Stomach (tissue), 9 donors: Measurements from ENCODE around the gene DLG4. TPM values are rescaled to one million over a fixed set of nuclear protein-coding genes. Genes with fewer than 3 reads are reported as not detected.
"Not testable (repeated sequence)": the region's sequence is repeated elsewhere in the genome, so short reads cannot be mapped to it uniquely, and the experiment has no call there.

ENCODE experiments used
- DNase-seq, 2 donors: peaks; one replicate each; pipeline versions ENCODE4 v3.0.0 to v3.0.0-alpha.2; 2013 to 2019
- H3K27ac ChIP-seq, 5 donors: fragments of 200-600 bp in 4 of 5; sonication (generic) in 4 of 5; one replicate each; pipeline ENCODE4 v1.5.1; 2013 to 2019; ENCODE audit warnings: mild to moderate bottlenecking in 1 of 5, moderate library complexity in 1 of 5
- H3K27me3 ChIP-seq, 3 donors: fragments of 200-600 bp; sonication (generic); one replicate each; pipeline ENCODE4 v1.5.1; 2017 to 2019; ENCODE audit warnings: mixed run types in 1 of 3
- H3K36me3 ChIP-seq, 4 donors: fragments of 200-600 bp; sonication (generic); 1 replicate in 3 of 4; 2 replicates in 1 of 4; pipeline ENCODE4 v1.5.1; 2016 to 2019
- H3K4me1 ChIP-seq, 4 donors: fragments of 200-600 bp; sonication (generic); one replicate each; pipeline ENCODE4 v1.5.1; 2016 to 2019
- H3K4me3 ChIP-seq, 4 donors: fragments of 200-600 bp; sonication (generic) in 3 of 4; one replicate each; pipeline ENCODE4 v1.5.1; 2016 to 2019; ENCODE audit warnings: mild to moderate bottlenecking in 1 of 4
- H3K9me3 ChIP-seq, 4 donors: fragments of 200-600 bp; sonication (generic); one replicate each; pipeline ENCODE4 v1.5.1; 2016 to 2019
- EP300 ChIP-seq: sonication (generic); formaldehyde crosslinking; IDR thresholded peaks from one replicate; pipeline ENCODE4 v1.6.1; 2017; ENCODE audit warnings: antibody characterized with exemption
- POLR2A ChIP-seq, 4 donors: fragments of 450-650 bp; IDR thresholded peaks; one replicate each; pipeline ENCODE4 v1.6.1; 2016; ENCODE audit warnings: antibody characterized with exemption in 4 of 4, control low read depth in 2 of 4, mild to moderate bottlenecking in 1 of 4, moderate library complexity in 1 of 4
- POLR2AphosphoS5 ChIP-seq, 3 donors: sonication (generic); formaldehyde crosslinking; IDR thresholded peaks; one replicate each; pipeline ENCODE4 v1.6.1; 2016; ENCODE audit warnings: antibody characterized with exemption in 3 of 3
- WGBS, 5 donors: extraction: QIAGEN DNeasy Blood & Tissue Kit in 3 of 5; methylation state at CpG; one replicate each; pipeline versions ENCODE4 v1.1.5 to v1.1.7; 2013 to 2018; 5-methylcytosine and 5-hydroxymethylcytosine counted together
- intact Hi-C: fragments of 100-400 bp; cut with DNase I; formaldehyde crosslinking; loops from one replicate; pipeline ENCODE4 v1.15.1; 2023; ENCODE audit warnings: low total_unique reads
- polyA plus RNA-seq, 3 donors: library from polyadenylated mRNA; stranded (reverse); fragments of 200-250 nt; gene quantifications; one replicate each; pipeline ENCODE4 v1.2.3, GENCODE V29; 2013
- total RNA-seq, 5 donors: library from RNA; depleted of rRNA; stranded (reverse); fragments of >200 nt; gene quantifications; one replicate each; pipeline versions ENCODE4 v1.1.0 to v1.2.3, GENCODE V29; 2014 to 2016
- TF ChIP-seq, protein P1 (sequence below), 7 experiments: fragments of 450-650 bp in 4 of 7; fragments of 200-600 bp in 3 of 7; sonication (generic) in 3 of 7; IDR thresholded peaks; one replicate each; pipeline ENCODE4 v1.5.1; 2016 to 2019; ENCODE audit warnings: antibody characterized with exemption in 7 of 7, control low read depth in 2 of 7, mild to moderate bottlenecking in 1 of 7
- donor health status: healthy with polysubstance abuse.
- donor health status: Bipolar disorder and iron deficiency.
- donor health status: healthy.

DLG4 gene
- total and polyA plus RNA-seq, 8 donors: 3.2 to 26.3 (median 8.8) TPM

DNA sequence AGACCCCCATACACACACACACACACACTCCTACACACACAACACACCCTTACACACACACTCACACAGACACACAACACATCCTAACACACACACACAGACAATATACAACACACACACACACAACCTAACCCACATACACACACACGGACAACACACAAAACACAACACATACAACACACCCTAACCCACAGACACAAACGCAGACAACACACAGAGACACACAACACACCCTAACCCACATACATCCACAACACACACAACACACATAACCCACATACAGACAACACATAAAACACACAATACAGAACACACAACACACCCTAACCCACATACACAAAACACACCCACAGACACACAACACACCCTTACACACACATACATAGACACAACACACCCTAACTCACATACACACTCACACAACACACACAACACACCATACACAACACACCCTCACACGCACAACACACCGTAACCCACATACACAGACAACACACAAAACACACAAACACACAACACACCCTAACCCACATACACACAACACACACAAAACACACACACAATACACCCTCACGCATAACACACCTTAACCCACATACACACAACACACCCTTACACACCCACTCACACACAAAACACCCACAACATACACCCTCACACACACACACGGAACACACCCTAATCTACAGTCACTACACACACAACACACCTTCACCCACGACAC lies 44.9 kb downstream of the DLG4 start:
- Histone ChIP-seq H3K36me3 (no peaks in the 10 kb centered on the region), H3K4me3 (no peak overlapping the region), H3K4me1 (peaks cover 13 to 27% (median 18%) of the 10 kb centered on the region in 4 donors), H3K27me3 (peaks cover 0 to 72% (median 34%) of the 10 kb centered on the region in 3 donors), H3K9me3 (peaks cover 0 to 10% (median 4%) of the 10 kb centered on the region in 4 donors), H3K27ac (no peak overlapping the region)
- no peak for TF ChIP-seq POLR2AphosphoS5 (IDR thresholded peaks at IDR 0.05)
- no peak for TF ChIP-seq EP300
- TF ChIP-seq, protein P1, sequence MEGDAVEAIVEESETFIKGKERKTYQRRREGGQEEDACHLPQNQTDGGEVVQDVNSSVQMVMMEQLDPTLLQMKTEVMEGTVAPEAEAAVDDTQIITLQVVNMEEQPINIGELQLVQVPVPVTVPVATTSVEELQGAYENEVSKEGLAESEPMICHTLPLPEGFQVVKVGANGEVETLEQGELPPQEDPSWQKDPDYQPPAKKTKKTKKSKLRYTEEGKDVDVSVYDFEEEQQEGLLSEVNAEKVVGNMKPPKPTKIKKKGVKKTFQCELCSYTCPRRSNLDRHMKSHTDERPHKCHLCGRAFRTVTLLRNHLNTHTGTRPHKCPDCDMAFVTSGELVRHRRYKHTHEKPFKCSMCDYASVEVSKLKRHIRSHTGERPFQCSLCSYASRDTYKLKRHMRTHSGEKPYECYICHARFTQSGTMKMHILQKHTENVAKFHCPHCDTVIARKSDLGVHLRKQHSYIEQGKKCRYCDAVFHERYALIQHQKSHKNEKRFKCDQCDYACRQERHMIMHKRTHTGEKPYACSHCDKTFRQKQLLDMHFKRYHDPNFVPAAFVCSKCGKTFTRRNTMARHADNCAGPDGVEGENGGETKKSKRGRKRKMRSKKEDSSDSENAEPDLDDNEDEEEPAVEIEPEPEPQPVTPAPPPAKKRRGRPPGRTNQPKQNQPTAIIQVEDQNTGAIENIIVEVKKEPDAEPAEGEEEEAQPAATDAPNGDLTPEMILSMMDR (IDR thresholded peaks at IDR 0.05): no peak
- no peak for TF ChIP-seq POLR2A (IDR thresholded peaks at IDR 0.05)
- intact Hi-C loops: no loop called here
- no peak for DNase-seq
- 75 to 82% (median 79%) methylated on average over 7 of the region's 7 CpGs for WGBS, 5 donors

DNA sequence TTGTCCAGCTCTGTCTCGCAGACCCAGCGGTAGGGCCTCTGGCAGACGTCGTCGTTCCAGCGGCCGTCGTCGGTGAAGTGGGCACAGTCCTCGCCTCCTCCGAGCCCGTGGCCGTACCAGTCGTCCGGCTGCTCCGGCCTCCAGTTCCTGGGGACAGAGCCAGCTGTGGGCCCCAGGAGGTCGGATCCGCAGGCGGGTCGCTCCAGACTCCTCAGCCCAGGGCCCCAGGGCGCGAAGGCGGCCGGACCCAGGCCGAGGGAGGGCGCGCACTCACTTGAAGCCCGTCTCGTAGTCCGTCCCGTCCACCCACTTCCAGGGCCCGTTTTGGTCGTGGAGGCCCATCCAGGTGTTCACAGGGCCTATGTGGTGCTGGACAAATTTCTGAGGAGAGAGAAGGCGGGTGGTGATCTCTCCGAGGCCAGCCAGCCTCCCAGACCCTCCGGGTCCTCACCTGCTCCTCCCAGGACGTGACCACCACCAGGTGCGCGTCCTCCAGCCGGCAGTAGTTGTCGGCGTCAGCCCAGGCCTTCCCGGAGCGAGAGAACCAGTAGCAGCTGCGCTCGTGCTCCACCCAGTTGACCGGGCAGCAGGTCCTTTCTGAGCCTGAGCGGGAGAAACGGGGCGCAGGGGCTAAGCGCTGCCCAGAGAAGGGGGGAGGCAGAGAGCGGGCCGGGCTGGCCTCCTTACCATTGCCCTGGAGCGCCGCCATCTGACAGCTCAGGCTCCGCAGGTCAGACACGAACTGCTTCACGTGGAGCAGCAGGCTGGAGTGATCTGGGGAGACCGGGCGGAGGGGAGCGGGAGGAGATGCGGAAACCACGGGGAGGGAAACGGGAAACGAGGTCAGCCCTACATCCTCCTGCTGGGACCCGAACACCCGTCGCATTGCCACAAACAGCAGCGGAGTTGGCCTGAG lies 45.7 kb downstream of the DLG4 start:
- Histone ChIP-seq H3K36me3 (no peaks in the 10 kb centered on the region), H3K9me3 (peaks cover 0 to 17% (median 8%) of the 10 kb centered on the region in 4 donors), H3K27ac (no peak overlapping the region), H3K27me3 (peaks cover 0 to 64% (median 28%) of the 10 kb centered on the region in 3 donors), H3K4me1 (peaks cover 13 to 27% (median 18%) of the 10 kb centered on the region in 4 donors), H3K4me3 (peak overlapping the region in 3 of 4 donors; percentile 11 to 30 (median 14))
- intact Hi-C loops: no loop called here
- WGBS, 5 donors: 46 to 62% (median 47%) methylated on average over 37 to 69 of the region's 69 CpGs
- peak; percentile 68 to 90 for DNase-seq
- TF ChIP-seq, protein P1 (IDR thresholded peaks at IDR 0.05): no peak
- TF ChIP-seq POLR2A (IDR thresholded peaks at IDR 0.05): no peak
- no peak for TF ChIP-seq POLR2AphosphoS5 (IDR thresholded peaks at IDR 0.05)
- no peak for TF ChIP-seq EP300

DNA sequence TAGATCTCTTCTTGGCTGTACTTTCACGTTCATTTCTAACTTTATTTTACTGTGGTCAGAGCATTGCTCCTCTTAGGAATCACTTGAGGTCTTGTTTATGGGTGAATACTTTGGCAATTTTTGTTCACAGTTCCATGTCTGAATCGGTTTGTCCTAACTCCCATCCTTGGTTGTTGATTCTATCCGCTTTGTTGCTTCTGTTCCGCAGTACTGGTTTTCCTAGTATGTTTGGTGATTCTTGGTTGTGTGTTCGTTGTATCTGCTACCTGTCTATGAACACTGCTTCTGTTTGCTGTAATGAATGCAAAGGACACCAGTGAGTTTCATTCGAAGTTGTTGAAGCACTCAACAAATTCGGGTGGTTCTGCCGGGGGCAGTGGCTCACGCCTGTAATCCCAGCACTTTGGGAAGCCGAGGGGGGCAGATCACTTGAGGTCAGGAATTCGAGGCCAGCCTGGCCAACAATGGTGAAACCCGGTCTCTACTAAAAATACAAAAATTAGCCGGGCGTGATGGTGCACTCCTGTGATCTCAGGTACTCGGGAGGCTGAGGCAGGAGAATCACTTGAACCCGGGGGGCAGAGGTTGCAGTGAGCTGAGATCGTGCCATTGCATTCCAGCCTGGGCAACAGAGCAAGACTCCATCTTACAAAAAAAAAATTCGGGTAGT lies 47.0 kb downstream of the DLG4 start:
- Histone ChIP-seq H3K9me3 (peaks cover 0 to 24% (median 14%) of the 10 kb centered on the region in 4 donors), H3K27me3 (peaks cover 0 to 51% (median 18%) of the 10 kb centered on the region in 3 donors), H3K4me1 (peaks cover 8 to 19% (median 12%) of the 10 kb centered on the region in 4 donors)
- H3K4me3 ChIP-seq, intact Hi-C loops, DNase-seq, H3K36me3 ChIP-seq, H3K27ac ChIP-seq: not testable (repeated sequence)
- 90 to 93% (median 92%) methylated on average over 18 of the region's 18 CpGs for WGBS, 5 donors

DNA sequence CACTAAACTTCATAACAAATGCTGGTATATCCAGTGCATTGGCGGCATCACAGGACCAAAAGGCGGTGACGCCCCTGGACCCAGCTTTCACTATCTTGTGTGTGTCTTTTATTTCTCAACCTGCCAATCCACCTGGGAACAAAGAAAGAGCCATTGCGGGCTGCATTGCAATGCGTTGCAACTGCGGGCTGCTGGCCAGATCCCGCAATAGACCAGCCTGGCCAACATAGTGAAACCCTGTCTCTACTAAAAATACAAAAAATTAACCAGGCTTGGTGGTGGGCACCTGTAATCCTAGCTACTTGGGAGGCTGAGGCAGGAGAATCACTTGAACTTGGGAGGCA lies 50.1 kb downstream of the DLG4 start:
- intact Hi-C loops, DNase-seq, H3K4me3 ChIP-seq, H3K36me3 ChIP-seq, H3K27ac ChIP-seq: not testable (repeated sequence)
- Histone ChIP-seq H3K4me1 (peaks cover 0 to 11% (median 2%) of the 10 kb centered on the region in 4 donors), H3K9me3 (peaks cover 0 to 24% (median 14%) of the 10 kb centered on the region in 4 donors), H3K27me3 (peaks cover 0 to 30% (median 9%) of the 10 kb centered on the region in 3 donors)
- WGBS, 5 donors: 88 to 99% (median 97%) methylated on average over 7 of the region's 7 CpGs

DNA sequence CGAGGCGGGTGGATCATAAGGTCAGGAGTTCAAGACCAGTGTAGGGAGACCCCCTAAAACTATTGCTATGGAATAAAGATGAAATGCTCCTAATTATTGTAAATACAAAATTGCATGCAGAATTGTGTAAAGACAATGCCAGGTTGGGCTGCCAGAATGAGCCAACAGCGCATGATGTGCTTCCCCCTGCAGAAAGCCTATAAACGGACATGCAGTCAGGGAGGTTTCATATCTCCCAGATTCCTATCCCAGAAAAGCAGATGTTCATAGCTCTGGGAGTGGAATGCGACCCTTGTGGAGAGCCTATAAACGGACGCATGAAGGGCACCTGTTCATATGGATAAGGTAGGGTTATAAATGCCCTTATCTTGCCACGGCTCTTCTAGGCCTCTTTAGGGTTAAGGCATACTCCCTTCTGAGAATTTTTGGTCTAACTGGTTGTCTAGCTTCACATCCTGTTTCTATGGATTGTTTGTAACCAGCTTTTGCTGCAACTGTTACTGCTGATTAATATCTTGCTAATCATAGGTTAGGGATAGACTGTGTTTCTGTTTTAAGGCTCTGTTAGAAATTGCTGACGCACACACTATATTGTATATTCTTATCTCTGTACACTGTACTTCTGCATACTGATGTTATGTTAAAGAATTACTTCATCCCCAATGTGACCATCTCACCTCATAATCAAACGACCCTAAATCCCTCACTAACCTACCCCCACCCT lies 50.6 kb downstream of the DLG4 start:
- Histone ChIP-seq H3K27me3 (peaks cover 0 to 31% (median 5%) of the 10 kb centered on the region in 3 donors), H3K9me3 (peaks cover 0 to 24% (median 14%) of the 10 kb centered on the region in 4 donors)
- H3K4me3 ChIP-seq, H3K27ac ChIP-seq, H3K4me1 ChIP-seq, intact Hi-C loops, DNase-seq, H3K36me3 ChIP-seq: not testable (repeated sequence)
- WGBS, 5 donors: 84 to 90% (median 86%) methylated on average over 10 of the region's 10 CpGs
